ENCODE data around the gene BRME1.
A peak's percentile ranks its signal among the peaks of the same experiment; 100 is the strongest.

BRME1 gene

GRCh38 chr19:13905634-13906520, at the start of gene BRME1, which contains the start of gene CC2D1A:
TSS of gene BRME1 (minus strand) at chr19:13906117. CDS start at chr19:13904892, 1,225 bp downstream.
TSS of gene CC2D1A (plus strand) at chr19:13906201. CDS start at chr19:13906442, 241 bp downstream.
- DNase-seq (ENCODE audit: low read depth) = peak; percentile 92

- DNase-seq (ENCODE audit: low read depth) = no peak
These were observed 48.3 kb upstream of the BRME1 start for GRCh38 chr19:13954185-13954584.

- no peak for DNase-seq (ENCODE audit: low read depth)
These were observed 47.1 kb upstream of the BRME1 start for GRCh38 chr19:13952931-13953531.

GRCh38 chr19:13952154-13952930, 46.4 kb upstream of the BRME1 start, which contains the start of gene DCAF15:
TSS of gene DCAF15 (plus strand) at chr19:13952509. CDS start at chr19:13952513, 4 bp downstream.
- peak; percentile 98 for DNase-seq (ENCODE audit: low read depth)

- DNase-seq (ENCODE audit: low read depth) = no peak
These were observed 45.9 kb upstream of the BRME1 start for GRCh38 chr19:13951799-13952153.

- DNase-seq (ENCODE audit: low read depth) = no peak
These were observed 45.1 kb upstream of the BRME1 start for GRCh38 chr19:13951043-13951442.

- no peak for DNase-seq (ENCODE audit: low read depth)
These were observed 40.5 kb upstream of the BRME1 start for GRCh38 chr19:13946414-13946813.

GRCh38 chr19:13942023-13942684, 36.2 kb upstream of the BRME1 start:
- no peak for DNase-seq (ENCODE audit: low read depth)

GRCh38 chr19:13938301-13939064, 32.6 kb upstream of the BRME1 start, which contains the start of gene PODNL1:
TSS of gene PODNL1 (minus strand) at chr19:13938417. CDS start at chr19:13938181, 236 bp downstream.
- no peak for DNase-seq (ENCODE audit: low read depth)

- DNase-seq (ENCODE audit: low read depth) = no peak
These were observed 31.8 kb upstream of the BRME1 start for GRCh38 chr19:13937479-13938300.

GRCh38 chr19:13935765-13936510, 30.0 kb upstream of the BRME1 start:
- DNase-seq (ENCODE audit: low read depth) = no peak

- no peak for DNase-seq (ENCODE audit: low read depth)
These were observed 28.8 kb upstream of the BRME1 start for GRCh38 chr19:13934785-13935109.

GRCh38 chr19:13932911-13933393, 27.0 kb upstream of the BRME1 start:
- no peak for DNase-seq (ENCODE audit: low read depth)

- no peak for DNase-seq (ENCODE audit: low read depth)
These were observed 26.3 kb upstream of the BRME1 start for GRCh38 chr19:13932149-13932637.

GRCh38 chr19:13931391-13932148, 25.7 kb upstream of the BRME1 start:
- DNase-seq (ENCODE audit: low read depth) = no peak

- DNase-seq (ENCODE audit: low read depth) = no peak
These were observed 24.5 kb upstream of the BRME1 start for GRCh38 chr19:13930402-13930801.

GRCh38 chr19:13929956-13930355, 24.0 kb upstream of the BRME1 start:
- DNase-seq (ENCODE audit: low read depth) = no peak

- DNase-seq (ENCODE audit: low read depth) = no peak
These were observed 23.4 kb upstream of the BRME1 start for GRCh38 chr19:13929340-13929739.
